ENCODE measurements around the gene HGF.

HGF gene

GRCh38 chr7:81776161-81776560 is 6.3 kb upstream of the HGF start:
- no peaks in the 10 kb centered on the region for H3K9me3 ChIP-seq (ENCODE audit: control insufficient read depth, low read length)
- no peak overlapping the region for H2BK15ac ChIP-seq (ENCODE audit: low read depth, poor library complexity, severe bottlenecking)
- DNase-seq: peak; percentile 70
- no peak overlapping the region for H3K4me2 ChIP-seq (ENCODE audit: low read length, poor library complexity, severe bottlenecking)
- no peak overlapping the region for H4K91ac ChIP-seq (ENCODE audit: low read length)
- no peaks in the 10 kb centered on the region for H3K79me1 ChIP-seq (replicated peaks; ENCODE audit: low read length, poor library complexity, severe bottlenecking)
- H3K4ac ChIP-seq (ENCODE audit: low read depth in 1 of 2, low read length in 2 of 2): no peak overlapping the region
- H3K4me3 ChIP-seq (ENCODE audit: insufficient read depth in 1 of 2, low read depth in 1 of 2, low read length in 2 of 2): no peak overlapping the region
- no peak overlapping the region for H2AK5ac ChIP-seq (ENCODE audit: low read length, severe bottlenecking)
- no peaks in the 10 kb centered on the region for H3K36me3 ChIP-seq (ENCODE audit: control insufficient read depth in 1 of 2, insufficient read depth in 2 of 2, low read depth in 1 of 2, low read length in 2 of 2)
- H2BK12ac ChIP-seq (ENCODE audit: low read length in 2 of 2): no peak overlapping the region
- H2AFZ ChIP-seq (ENCODE audit: low read depth, low read length): no peak overlapping the region
- H2BK5ac ChIP-seq (ENCODE audit: low read depth, low read length, poor library complexity, severe bottlenecking): no peak overlapping the region
- H3K4me1 ChIP-seq (ENCODE audit: control insufficient read depth, insufficient read depth, low read depth, low read length): no peaks in the 10 kb centered on the region
- H3K14ac ChIP-seq (ENCODE audit: low read length in 2 of 2): no peak overlapping the region
- no peaks in the 10 kb centered on the region for H3K27me3 ChIP-seq (ENCODE audit: control insufficient read depth in 1 of 2, insufficient read depth in 1 of 2, low read length in 2 of 2)
- H3K27ac ChIP-seq (ENCODE audit: low read length, poor library complexity, severe bottlenecking): no peak overlapping the region
- 8% methylated on average over 1 of the region's 1 CpG for WGBS
- no peak overlapping the region for H3K9ac ChIP-seq (ENCODE audit: low read length)
- H3K18ac ChIP-seq (ENCODE audit: low read depth in 1 of 2, low read length in 2 of 2): no peak overlapping the region
- H4K8ac ChIP-seq (ENCODE audit: low read length): no peak overlapping the region
- H3K23ac ChIP-seq (ENCODE audit: low read length in 2 of 2): no peak overlapping the region
- no peak overlapping the region for H2BK120ac ChIP-seq (ENCODE audit: low read depth, low read length)

GRCh38 chr7:81775560-81775959 is 5.7 kb upstream of the HGF start:
- WGBS: 80% methylated on average over 1 of the region's 2 CpGs

GRCh38 chr7:81774551-81774950 is 4.7 kb upstream of the HGF start:
- H2AK5ac ChIP-seq (ENCODE audit: low read length, severe bottlenecking): no peak overlapping the region
- no peak overlapping the region for H3K27ac ChIP-seq (ENCODE audit: low read length, poor library complexity, severe bottlenecking)
- H2BK12ac ChIP-seq (ENCODE audit: low read length in 2 of 2): no peak overlapping the region
- peaks cover 1% of the 10 kb centered on the region for H3K4me1 ChIP-seq (ENCODE audit: control insufficient read depth, insufficient read depth, low read depth, low read length)
- no peak overlapping the region for H3K23ac ChIP-seq (ENCODE audit: low read length in 2 of 2)
- 2% methylated on average over 4 of the region's 5 CpGs for WGBS
- H4K91ac ChIP-seq (ENCODE audit: low read length): no peak overlapping the region
- H2BK5ac ChIP-seq (ENCODE audit: low read depth, low read length, poor library complexity, severe bottlenecking): no peak overlapping the region
- H3K36me3 ChIP-seq (ENCODE audit: control insufficient read depth in 1 of 2, insufficient read depth in 2 of 2, low read depth in 1 of 2, low read length in 2 of 2): no peaks in the 10 kb centered on the region
- no peak overlapping the region for H3K18ac ChIP-seq (ENCODE audit: low read depth in 1 of 2, low read length in 2 of 2)
- H3K14ac ChIP-seq (ENCODE audit: low read length in 2 of 2): no peak overlapping the region
- no peak overlapping the region for H3K4me2 ChIP-seq (ENCODE audit: low read length, poor library complexity, severe bottlenecking)
- H3K9ac ChIP-seq (ENCODE audit: low read length): no peak overlapping the region
- H3K79me1 ChIP-seq (replicated peaks; ENCODE audit: low read length, poor library complexity, severe bottlenecking): no peaks in the 10 kb centered on the region
- H3K4me3 ChIP-seq (ENCODE audit: insufficient read depth in 1 of 2, low read depth in 1 of 2, low read length in 2 of 2): no peak overlapping the region
- peak; percentile 78 for DNase-seq
- H3K9me3 ChIP-seq (ENCODE audit: control insufficient read depth, low read length): no peaks in the 10 kb centered on the region
- H2BK120ac ChIP-seq (ENCODE audit: low read depth, low read length): no peak overlapping the region
- H2AFZ ChIP-seq (ENCODE audit: low read depth, low read length): no peak overlapping the region
- H3K4ac ChIP-seq (ENCODE audit: low read depth in 1 of 2, low read length in 2 of 2): no peak overlapping the region
- no peaks in the 10 kb centered on the region for H3K27me3 ChIP-seq (ENCODE audit: control insufficient read depth in 1 of 2, insufficient read depth in 1 of 2, low read length in 2 of 2)
- H2BK15ac ChIP-seq (ENCODE audit: low read depth, poor library complexity, severe bottlenecking): no peak overlapping the region
- H4K8ac ChIP-seq (ENCODE audit: low read length): no peak overlapping the region

More at GRCh38 chr7:81775560-81775959, 5.7 kb upstream of the HGF start:
- Histone ChIP-seq H3K27ac (ENCODE audit: low read length, poor library complexity, severe bottlenecking) (no peak overlapping the region), H3K36me3 (ENCODE audit: control insufficient read depth in 1 of 2, insufficient read depth in 2 of 2, low read depth in 1 of 2, low read length in 2 of 2) (no peaks in the 10 kb centered on the region), H2BK15ac (ENCODE audit: low read depth, poor library complexity, severe bottlenecking) (no peak overlapping the region), H2AK5ac (ENCODE audit: low read length, severe bottlenecking) (no peak overlapping the region), H3K9me3 (ENCODE audit: control insufficient read depth, low read length) (no peaks in the 10 kb centered on the region), H3K18ac (ENCODE audit: low read depth in 1 of 2, low read length in 2 of 2) (no peak overlapping the region), H2BK12ac (ENCODE audit: low read length in 2 of 2) (no peak overlapping the region), H3K4me2 (ENCODE audit: low read length, poor library complexity, severe bottlenecking) (no peak overlapping the region), H4K8ac (ENCODE audit: low read length) (no peak overlapping the region), H3K4ac (ENCODE audit: low read depth in 1 of 2, low read length in 2 of 2) (no peak overlapping the region), H2BK120ac (ENCODE audit: low read depth, low read length) (no peak overlapping the region), H3K79me1 (replicated peaks; ENCODE audit: low read length, poor library complexity, severe bottlenecking) (no peaks in the 10 kb centered on the region), H2AFZ (ENCODE audit: low read depth, low read length) (no peak overlapping the region), H3K14ac (ENCODE audit: low read length in 2 of 2) (no peak overlapping the region), H3K4me3 (ENCODE audit: insufficient read depth in 1 of 2, low read depth in 1 of 2, low read length in 2 of 2) (no peak overlapping the region), H3K27me3 (ENCODE audit: control insufficient read depth in 1 of 2, insufficient read depth in 1 of 2, low read length in 2 of 2) (no peaks in the 10 kb centered on the region), H2BK5ac (ENCODE audit: low read depth, low read length, poor library complexity, severe bottlenecking) (no peak overlapping the region), H3K9ac (ENCODE audit: low read length) (no peak overlapping the region), H3K4me1 (ENCODE audit: control insufficient read depth, insufficient read depth, low read depth, low read length) (no peaks in the 10 kb centered on the region), H4K91ac (ENCODE audit: low read length) (no peak overlapping the region), H3K23ac (ENCODE audit: low read length in 2 of 2) (no peak overlapping the region)
- DNase-seq: no peak

- H3K27ac ChIP-seq (ENCODE audit: low read length, poor library complexity, severe bottlenecking): no peak overlapping the region
- no peak overlapping the region for H4K91ac ChIP-seq (ENCODE audit: low read length)
- H3K23ac ChIP-seq (ENCODE audit: low read length in 2 of 2): no peak overlapping the region
- H2BK12ac ChIP-seq (ENCODE audit: low read length in 2 of 2): peak overlapping the region in 1 of 2 experiments; percentile 89
- no peaks in the 10 kb centered on the region for H3K79me1 ChIP-seq (replicated peaks; ENCODE audit: low read length, poor library complexity, severe bottlenecking)
- no peak overlapping the region for H3K4ac ChIP-seq (ENCODE audit: low read depth in 1 of 2, low read length in 2 of 2)
- H2BK5ac ChIP-seq (ENCODE audit: low read depth, low read length, poor library complexity, severe bottlenecking): no peak overlapping the region
- no peaks in the 10 kb centered on the region for H3K9me3 ChIP-seq (ENCODE audit: control insufficient read depth, low read length)
- no peak overlapping the region for H4K8ac ChIP-seq (ENCODE audit: low read length)
- H3K18ac ChIP-seq (ENCODE audit: low read depth in 1 of 2, low read length in 2 of 2): peak overlapping the region; percentile 59 to 66
- peaks cover 1% of the 10 kb centered on the region for H3K4me1 ChIP-seq (ENCODE audit: control insufficient read depth, insufficient read depth, low read depth, low read length)
- H2BK120ac ChIP-seq (ENCODE audit: low read depth, low read length): peak overlapping the region; percentile 88
- no peak overlapping the region for H3K4me2 ChIP-seq (ENCODE audit: low read length, poor library complexity, severe bottlenecking)
- H3K14ac ChIP-seq (ENCODE audit: low read length in 2 of 2): no peak overlapping the region
- 100% methylated on average over 6 of the region's 7 CpGs for WGBS
- DNase-seq: no peak
- H3K9ac ChIP-seq (ENCODE audit: low read length): peak overlapping the region; percentile 89
- H2BK15ac ChIP-seq (ENCODE audit: low read depth, poor library complexity, severe bottlenecking): no peak overlapping the region
- H3K4me3 ChIP-seq (ENCODE audit: insufficient read depth in 1 of 2, low read depth in 1 of 2, low read length in 2 of 2): peak overlapping the region in 1 of 2 experiments; percentile 92
- peak overlapping the region; percentile 57 for H2AFZ ChIP-seq (ENCODE audit: low read depth, low read length)
- H3K27me3 ChIP-seq (ENCODE audit: control insufficient read depth in 1 of 2, insufficient read depth in 1 of 2, low read length in 2 of 2): no peaks in the 10 kb centered on the region
- H2AK5ac ChIP-seq (ENCODE audit: low read length, severe bottlenecking): no peak overlapping the region
- H3K36me3 ChIP-seq (ENCODE audit: control insufficient read depth in 1 of 2, insufficient read depth in 2 of 2, low read depth in 1 of 2, low read length in 2 of 2): no peaks in the 10 kb centered on the region
Measured at GRCh38 chr7:81770728-81771223, 929 bp upstream of the HGF start.
